SHP77 (cell line): ENCODE data around the gene TMBIM1.

Source experiments
- DNase-seq, 2 experiments: peaks; one replicate each; lab custom pipeline; 2025; lab: John Stamatoyannopoulos, UW

Gene TMBIM1, protein sequence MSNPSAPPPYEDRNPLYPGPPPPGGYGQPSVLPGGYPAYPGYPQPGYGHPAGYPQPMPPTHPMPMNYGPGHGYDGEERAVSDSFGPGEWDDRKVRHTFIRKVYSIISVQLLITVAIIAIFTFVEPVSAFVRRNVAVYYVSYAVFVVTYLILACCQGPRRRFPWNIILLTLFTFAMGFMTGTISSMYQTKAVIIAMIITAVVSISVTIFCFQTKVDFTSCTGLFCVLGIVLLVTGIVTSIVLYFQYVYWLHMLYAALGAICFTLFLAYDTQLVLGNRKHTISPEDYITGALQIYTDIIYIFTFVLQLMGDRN

DNA sequence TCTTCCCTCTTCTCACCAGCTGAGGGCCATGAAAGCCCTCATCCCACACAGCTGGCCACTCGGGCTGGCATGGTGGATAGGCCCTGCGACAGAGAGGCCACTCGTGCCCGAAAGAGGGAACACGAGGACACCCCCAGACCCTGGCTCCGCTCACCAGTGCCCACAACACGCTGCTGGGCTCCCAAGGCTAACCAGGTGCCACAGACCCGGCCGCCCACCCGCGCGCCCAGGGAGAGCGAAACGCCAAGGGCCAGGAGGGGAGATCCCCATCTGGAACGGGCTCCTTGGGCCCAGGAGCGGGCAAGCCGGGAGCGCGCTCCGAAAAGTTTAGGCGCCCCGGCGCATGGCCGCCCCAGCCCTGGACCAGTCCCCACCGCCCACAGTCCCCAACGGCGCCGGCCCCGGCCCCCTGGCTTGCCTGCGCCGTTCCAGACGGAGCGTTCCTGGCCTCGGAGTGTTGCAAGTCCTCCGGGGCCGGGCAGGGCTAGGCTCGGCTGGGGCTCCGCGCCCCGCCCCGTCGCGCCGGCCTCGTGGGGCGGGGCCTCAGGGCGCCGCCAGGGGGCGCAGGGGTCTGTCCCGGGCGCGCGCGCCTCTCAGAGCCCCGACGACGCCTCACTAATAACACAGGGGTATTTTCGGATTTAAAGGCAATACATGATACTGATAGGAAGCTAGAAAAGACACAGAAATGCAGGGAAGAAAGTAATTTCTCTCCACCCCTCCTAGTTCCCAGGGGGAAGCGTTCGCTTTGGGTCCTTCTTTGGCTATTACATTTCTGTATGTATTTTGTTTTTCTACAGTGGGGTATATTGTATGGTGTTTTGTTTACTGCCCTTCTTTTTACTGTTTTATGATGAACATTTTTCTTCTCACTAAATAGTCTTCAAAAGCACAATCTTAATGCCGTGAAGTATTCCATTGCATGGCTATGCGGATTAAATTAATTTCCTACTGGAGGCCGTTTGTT, at the start of gene TMBIM1:
TSS of gene TMBIM1 (minus strand) at position 456 of the 967 bp plus-strand sequence. CDS start 10,362 bp downstream, outside the sequence.
- DNase-seq: peak; percentile 31 to 37

DNA sequence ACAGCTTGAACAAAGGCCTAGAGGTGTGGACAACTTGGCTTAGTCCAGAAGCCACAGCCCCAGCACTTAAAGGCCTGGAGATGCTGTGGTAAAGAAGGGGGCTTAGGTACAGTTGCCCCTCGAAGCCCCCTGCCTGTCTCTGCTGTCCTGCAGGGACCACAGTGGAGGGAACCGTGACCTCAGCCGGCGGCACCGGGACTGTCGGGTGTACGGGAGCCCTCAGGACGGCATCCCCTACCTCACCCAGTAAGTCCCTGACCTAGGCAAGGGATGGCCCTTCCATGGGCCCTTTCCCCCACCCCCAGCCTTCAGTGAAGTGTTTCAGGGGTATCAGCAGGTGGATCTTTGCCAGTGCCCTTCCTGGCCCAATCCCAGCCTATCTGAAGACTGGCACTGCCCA, 49.1 kb upstream of the TMBIM1 start:
- DNase-seq: no peak

DNA sequence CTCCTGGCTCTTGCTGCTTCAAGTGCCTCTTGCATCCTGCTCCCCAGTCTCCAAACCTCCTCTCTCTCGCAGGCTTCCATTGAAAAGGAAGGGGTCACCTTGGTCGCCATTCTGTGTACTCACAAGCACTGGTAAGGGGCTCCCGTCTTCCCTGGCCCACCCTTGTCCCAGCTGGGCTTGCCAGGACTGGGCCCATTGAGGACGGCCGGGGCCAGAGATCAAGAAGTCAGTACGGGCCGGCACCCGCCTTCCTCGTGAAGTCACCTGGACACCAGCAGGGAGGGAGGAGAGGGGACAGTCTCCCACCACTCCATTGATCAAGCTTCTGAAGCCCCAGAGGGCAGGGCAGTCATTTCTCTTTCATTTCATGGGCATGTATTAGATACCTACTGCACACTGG, 48.4 kb upstream of the TMBIM1 start:
- DNase-seq: no peak

DNA sequence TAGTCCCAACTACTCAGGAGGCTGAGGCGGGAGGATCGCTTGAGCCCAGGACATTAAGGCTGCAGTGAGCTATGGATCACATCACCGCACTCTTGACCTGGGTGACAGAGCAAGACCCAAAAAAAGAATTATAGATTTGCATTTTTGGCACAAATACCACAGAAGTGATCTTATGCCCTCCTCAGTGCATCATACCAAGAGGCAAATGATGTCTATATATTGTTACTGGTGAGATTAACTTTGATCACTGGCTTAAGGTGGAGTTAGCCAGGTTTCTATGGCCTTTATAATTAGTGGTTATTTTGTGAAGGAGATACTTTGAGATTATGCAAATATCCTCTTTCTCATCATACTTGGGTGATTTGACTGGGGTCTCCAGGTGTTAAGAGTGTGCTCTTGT, 42.2 kb upstream of the TMBIM1 start:
- DNase-seq: no peak

DNA sequence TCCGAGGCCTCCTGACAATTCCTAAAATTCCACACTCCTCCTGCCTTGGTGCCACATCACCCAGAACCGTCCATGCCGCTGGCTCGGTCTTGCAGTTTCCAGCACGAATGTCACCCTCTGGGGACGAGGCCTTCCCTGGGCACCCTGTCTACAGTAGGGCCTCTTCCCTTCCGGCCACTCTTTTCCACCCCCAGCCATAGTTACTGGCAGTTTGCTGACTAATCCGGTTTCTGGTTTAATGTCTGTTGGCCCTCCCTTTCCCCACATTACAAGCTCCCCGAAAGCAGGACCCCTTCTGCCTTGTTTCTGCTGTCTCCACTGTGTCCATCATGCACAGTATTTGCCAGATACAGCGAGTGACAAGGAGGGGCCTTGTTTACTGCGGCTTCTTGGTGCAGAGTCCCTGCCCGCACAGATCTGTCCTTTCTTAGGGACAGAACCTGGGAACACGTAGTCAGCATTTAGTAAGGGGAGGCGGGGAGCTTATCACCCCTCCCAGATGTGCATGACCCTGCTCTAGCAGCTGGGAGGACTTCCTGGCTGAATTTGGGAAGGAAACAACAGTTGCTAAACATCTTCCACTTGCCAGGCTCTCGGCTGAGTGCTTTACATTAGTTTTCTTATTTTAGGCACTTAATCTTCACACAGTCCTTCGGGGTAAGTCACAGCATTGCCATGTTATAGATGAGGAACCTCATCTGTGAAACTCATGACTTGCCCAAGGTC, 40.8 kb upstream of the TMBIM1 start:
- no peak for DNase-seq

DNA sequence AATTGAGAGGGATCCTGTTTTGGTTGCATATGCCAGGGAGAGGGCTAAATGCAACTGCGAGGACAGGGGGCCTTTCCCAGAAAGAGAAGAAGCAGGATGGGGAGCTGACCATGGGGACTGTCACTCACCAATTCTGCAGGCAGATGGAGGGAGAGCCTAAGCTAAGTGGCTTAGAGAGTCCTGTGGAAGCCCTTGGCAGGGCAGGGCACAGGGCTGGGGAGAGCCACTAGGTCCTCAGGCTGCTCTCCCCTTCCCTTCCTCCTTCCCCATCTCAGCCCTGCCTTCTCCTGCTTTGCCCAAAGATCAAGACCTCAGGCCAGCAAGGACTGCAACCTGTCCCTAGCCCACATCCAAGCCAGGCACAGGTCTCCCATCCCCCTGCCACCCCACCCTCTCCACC, 40.0 kb upstream of the TMBIM1 start:
- no peak for DNase-seq

DNA sequence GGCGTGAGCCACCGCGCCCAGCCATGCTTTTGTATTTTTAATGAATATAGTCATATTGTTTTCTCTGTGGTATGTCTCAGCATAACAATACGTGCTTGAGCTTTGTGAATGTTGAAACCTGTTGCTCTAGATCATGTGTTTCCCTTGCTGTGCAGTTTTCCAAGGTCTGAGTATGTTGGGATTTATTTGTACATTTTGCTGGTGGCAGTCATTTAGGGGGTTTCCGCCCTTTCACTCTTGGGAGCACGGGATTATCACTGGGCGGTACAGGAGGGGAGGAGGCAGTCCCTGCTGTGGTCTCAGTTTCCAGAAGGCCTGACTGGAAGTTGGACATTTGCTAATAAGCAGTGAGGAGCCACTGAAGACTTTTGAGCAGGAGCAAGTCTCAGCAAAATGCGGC, 39.4 kb upstream of the TMBIM1 start:
- DNase-seq: no peak

DNA sequence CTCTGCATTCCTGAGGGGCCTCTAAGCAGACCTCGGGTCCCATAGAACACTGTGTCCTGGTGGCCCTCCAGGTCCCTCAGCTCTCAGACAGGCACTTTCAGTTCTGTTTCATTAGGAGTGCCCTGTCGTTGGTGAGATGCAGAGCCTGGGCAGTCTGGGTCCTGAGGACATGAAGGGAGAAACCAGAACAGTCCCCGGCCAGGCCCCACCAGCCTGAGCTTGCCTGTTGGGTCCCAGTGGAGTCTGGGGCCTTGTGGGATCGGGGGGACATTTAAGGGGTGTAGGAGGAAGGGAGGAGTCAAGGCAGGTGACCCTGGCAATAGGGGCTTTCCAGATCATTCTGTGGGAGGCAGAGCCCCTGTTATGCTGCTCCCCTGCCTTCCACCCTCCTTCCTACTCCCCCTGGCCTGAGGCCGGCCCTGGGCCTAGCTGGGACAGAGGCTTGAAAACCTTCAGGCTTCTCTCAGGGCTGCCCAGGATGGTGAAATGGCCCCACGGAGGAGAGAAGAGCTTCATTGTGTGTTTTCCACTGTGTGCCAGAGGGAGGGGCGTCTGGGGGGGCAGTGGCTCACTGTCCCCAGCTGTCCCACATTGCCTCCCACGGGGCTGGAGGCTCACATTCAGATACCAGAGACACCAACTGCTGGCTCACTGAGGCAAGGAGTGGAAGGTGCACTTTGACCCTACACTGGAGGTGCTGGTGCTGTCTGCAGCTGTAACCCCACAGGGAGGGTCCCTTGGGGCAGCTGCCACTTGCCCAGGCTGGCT, 37.7 kb upstream of the TMBIM1 start:
- no peak for DNase-seq

DNA sequence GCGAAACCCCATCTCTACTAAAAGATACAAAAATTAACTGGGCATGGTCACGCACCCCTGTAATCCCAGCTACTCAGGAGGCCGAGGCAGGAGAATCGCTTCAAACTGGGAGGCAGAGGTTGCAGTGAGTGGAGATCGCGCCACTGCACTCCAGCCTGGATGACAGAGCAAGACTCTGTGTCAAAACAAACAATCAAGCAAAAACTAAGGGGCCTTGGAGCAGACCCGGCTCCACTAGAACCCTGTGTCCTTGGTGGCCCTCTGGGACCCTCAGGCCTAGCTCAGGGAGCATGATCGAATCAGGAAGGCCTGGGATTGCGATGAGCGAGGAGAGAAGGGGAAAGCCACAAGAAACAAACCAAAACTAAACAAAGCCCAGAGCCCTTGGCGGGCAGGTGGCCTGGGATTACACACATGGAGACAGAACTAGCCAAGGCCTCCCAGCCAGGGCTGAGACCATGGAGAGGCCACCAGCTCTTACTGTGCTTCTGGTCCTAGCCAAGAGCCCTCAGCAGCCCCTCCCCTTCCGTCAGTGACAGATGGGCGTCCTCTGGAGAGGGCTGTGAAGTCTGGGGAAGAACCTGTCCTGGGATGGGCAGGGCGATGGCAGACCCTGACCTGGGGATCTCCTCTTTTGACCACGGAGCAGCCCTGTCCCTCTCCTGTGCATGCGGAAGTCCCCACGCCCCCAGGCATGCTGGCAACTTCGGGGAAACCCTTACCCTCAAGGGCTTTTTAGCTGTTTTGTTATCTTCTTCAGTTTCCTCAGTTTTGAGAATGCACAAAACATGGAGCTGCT, 36.9 kb upstream of the TMBIM1 start:
- no peak for DNase-seq

DNA sequence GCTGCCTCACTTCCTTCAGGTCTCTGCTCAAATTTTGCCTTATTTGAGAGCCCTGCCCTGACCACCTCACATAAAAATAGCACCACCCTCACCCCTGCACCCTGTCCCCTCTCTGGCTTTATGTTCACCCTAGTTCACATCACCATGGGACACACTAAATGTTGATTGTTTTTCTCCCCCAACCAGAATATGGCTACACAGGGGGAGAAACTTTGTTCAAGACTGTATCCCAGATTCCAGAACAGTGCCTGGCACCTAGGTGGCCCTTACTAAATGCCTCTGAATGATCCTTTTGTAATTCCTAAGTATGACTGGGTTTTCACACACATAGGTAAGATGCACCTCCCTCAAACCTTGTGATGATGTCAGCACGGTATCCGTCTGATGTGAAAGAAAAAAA, 36.0 kb upstream of the TMBIM1 start:
- DNase-seq: no peak

DNA sequence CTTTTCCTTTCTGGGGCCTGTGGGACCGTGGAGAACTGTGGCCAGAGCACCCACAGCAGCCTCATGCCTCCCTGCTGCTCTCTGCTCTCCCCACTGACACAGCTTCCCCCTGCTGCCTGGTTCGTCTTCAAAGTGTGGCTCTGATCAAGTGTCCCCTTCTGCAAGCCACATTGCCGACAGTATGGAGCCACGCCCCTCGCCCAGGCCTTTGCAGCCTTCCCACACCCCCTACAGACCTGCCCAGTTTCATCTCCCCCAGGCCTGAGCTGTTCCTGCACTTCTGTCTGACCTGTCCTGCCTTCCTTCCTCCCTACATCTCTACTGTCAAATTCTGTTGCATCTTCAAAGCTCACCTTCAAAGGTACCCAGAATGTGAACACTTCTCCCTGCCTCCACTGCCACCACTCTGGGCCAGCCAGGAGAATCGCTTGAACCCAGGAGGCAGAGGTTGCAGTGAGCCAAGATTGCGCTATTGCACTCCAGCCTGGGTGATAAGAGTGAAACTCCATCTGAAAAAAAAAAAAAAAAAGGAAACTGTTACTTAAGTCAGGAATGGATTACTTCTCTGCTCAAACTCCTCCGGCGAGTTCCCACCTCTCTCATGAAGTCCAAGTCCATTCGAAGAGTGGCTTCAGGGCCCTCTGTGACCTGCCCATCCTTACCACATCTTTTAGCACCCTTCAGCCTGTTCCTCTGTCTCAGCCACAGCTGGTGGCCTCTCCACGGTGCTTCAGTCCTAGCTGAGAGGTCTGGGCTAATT, 35.3 kb upstream of the TMBIM1 start:
- DNase-seq: no peak

DNA sequence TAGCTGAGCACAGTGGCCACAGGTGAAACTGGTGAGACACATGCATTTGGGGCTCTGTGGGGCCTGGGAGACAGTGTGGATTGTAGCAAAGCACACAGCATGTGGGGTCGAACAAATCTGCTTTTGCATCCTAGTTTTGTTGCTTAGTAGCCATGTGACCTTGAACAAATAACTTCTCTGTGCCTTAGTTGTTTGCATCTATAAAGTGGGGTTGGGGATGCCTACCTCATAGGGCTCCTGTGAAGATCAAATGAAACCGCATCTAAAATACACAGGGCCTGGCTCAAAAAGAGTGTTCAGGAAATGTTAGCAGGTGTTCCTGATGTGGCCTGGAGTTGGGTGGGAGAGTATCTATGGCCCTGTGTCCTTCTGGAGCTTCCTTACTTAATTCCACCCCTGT, 34.0 kb upstream of the TMBIM1 start:
- no peak for DNase-seq

DNA sequence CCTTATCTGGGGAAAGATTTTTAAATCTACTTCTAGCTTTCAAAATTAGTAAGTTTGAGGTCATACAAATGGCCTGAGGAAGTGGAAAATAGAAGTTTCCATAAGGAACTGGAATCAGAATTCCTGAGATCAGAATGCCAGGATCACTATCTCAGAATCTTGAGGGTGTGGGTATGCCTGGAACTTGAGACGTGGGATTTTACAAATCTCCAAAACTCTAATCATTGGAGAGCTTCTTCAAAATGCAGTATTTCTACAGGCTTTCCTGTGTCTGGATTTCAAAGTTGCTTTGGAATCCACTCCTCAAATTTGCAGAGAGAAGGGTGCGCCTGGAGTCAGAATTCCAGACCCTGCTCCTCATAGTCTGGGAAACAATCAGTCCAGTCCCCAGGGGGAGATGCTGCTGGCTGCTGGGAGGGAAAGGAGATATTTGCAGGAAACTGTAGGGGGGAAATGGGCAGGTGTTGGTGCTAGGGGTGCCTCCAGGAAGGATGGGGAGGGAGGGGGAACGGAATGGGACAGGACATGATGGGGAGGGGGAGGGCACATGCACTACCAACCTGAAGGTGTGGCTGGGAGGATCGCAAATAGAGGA, 33.4 kb upstream of the TMBIM1 start:
- no peak for DNase-seq

DNA sequence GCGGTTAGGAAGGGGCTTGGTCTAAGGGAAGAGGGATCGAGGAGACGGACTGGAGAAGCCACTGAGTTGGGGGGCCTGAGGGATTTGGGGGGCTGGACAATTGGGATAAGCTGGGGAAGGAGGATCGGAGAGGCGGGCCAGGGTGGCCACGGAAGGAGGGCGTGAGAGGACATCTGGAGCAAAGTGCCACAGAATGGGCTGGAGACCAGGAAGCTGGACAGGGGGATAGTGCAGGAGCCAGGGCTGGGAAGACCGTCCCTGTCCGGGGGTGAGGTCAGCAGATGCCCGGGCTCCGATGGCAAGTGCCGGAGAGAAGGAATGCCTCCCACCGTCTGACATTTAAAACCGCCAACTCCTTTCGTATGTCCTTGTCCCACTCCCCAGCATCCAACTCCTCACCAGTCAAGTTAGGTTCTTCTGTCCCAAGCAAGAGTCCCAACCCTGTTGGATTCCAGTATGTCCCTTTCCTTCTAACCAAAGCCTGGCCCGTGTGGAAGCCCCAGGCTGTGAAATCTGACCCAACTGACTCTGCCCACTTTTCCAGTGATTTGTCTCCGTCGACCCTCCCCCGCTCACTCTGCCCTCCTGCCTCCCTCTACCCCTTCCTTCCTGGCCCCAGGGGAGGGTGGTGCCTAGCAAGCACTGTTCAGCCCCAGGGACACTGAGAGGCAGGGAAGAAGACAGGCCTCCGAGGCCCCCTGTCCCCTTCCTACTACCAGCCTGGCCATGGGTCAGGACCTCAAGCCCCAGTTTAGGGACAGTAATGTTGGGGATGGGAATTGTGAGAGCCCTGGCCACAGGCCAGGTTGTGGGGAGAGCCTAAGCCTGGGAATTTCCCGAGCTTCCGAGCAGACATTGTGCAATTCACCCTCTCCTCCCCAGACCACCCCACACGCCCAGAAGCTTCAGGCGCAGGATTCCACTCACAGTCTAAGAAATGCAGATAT, 31.5 kb upstream of the TMBIM1 start:
- peak in 1 of 2 experiments; percentile 43 for DNase-seq

DNA sequence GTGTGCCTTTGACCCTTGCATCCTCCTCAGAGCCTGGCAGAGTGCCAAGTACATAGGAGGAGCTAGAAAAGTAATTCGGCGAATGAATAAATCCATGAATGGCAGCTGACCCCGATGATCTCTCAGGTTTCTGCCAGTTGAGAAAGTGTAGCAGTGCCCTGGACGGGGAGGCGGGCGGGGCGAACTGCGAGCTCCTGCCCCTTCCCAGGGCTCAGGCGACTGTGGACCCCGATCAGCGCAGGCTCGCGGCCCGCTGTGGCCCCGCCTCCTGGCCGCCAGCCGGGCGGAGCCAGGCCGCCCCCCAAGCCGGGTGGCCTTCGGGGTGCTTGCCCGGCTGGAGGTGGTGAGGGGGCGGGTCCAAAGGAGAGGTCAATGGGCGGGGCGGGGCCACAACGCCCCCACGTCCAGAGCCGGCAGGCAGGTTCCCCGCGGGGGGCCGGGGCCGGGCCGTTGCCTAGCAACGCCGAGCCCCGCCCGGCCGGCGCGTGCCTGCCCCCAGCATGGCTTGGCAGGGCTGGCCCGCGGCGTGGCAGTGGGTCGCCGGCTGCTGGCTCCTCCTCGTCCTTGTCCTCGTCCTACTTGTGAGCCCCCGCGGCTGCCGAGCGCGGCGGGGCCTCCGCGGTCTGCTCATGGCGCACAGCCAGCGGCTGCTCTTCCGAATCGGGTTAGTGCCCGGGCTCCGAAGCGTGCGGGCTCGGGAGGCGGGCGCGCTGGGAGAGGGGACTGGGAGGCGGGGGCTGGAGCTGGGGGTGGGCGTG, 30.6 kb upstream of the TMBIM1 start:
- DNase-seq: peak; percentile 70 to 79

DNA sequence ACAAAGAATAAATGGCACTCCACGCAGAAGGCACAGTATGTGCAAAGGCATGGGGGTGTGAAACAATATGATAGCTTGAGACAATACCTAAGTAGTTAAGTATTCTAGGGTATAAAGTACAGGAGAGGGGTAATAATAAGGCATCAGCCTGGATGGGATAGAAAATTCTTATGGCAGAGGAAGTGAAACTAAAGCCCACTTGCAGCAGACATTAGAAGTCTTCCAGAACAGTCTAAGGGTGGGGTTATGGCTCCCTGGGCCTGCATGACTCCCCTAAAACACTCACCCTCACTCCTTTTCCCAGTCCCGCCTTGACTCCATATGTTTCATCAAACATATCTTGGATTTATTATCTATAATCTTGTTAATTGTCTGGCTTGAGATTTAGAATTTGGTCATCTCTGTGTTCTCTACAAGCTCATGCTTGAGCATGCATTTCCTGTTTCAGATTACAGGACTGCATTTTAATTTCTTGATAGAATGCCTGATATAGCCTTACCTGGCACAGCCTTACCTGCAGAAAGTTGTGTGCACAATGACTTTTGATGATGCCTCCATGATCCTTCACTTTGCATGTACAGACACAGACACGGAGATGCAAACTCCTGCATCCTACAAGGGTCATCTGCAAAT, 28.5 kb upstream of the TMBIM1 start:
- no peak for DNase-seq

DNA sequence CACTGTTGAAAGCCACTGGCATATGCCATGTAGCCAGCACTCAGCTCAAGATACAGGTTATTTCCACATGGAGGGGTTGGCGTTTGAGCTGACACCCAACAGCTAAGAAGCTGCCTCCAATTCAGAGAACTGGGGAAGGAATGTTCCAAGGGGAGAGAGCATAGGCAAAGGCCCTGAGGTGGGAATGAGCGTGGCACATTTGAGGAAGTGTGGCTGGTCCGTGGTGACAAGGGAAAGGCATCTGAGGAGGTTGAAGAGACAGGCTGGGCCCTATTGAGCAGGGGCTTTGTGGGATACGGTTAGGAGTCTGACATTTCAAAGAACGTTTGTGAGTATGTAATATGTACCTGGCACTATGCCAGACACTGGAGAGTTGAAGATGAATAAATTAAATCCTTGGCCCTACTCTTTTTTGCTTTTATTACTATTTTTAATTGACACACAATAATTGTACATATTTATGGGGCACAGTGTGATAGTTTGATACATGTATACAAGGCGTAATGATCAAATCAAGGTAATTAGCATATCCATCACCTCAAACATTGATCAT, 27.6 kb upstream of the TMBIM1 start:
- DNase-seq: no peak
